ENCODE data around the gene ABCB8. TPM values are rescaled to one million over a fixed set of nuclear protein-coding genes. Genes with fewer than 3 reads are reported as not detected.

Gene ABCB8
- total and polyA plus RNA-seq, 12 donors, result 15.5 to 62.3 (median 51.2) TPM

- H3K27ac ChIP-seq, result peak overlapping the region in 3 of 5 donors; percentile 90 to 96 (median 90)
- H3K27me3 ChIP-seq, result no peaks in the 10 kb centered on the region
- peak overlapping the region in 2 of 4 donors; percentile 55 to 77 for H3K4me3 ChIP-seq
- intact Hi-C loops (cut with DNase I), result no loop called here
- peaks cover 36 to 52% of the 10 kb centered on the region in 2 donors for H3K4me1 ChIP-seq (replicated peaks in 1 of 2)
- DNase-seq, result peak in 1 of 7 donors; percentile 27
- no peaks in the 10 kb centered on the region for H3K9me3 ChIP-seq (replicated peaks in 1 of 3)
- peaks cover 0 to 12% of the 10 kb centered on the region in 2 donors for H3K36me3 ChIP-seq (replicated peaks in 1 of 2)
- TF ChIP-seq, protein P1, sequence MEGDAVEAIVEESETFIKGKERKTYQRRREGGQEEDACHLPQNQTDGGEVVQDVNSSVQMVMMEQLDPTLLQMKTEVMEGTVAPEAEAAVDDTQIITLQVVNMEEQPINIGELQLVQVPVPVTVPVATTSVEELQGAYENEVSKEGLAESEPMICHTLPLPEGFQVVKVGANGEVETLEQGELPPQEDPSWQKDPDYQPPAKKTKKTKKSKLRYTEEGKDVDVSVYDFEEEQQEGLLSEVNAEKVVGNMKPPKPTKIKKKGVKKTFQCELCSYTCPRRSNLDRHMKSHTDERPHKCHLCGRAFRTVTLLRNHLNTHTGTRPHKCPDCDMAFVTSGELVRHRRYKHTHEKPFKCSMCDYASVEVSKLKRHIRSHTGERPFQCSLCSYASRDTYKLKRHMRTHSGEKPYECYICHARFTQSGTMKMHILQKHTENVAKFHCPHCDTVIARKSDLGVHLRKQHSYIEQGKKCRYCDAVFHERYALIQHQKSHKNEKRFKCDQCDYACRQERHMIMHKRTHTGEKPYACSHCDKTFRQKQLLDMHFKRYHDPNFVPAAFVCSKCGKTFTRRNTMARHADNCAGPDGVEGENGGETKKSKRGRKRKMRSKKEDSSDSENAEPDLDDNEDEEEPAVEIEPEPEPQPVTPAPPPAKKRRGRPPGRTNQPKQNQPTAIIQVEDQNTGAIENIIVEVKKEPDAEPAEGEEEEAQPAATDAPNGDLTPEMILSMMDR (IDR thresholded peaks at IDR 0.05), result no peak
- no peak for TF ChIP-seq POLR2A (IDR thresholded peaks at IDR 0.05)
- WGBS, 4 donors, result 75 to 81% (median 77%) methylated on average over 27 of the region's 27 CpGs
Measured at GRCh38 chr7:151079199-151079910, 51.1 kb downstream of the ABCB8 start.

DNA sequence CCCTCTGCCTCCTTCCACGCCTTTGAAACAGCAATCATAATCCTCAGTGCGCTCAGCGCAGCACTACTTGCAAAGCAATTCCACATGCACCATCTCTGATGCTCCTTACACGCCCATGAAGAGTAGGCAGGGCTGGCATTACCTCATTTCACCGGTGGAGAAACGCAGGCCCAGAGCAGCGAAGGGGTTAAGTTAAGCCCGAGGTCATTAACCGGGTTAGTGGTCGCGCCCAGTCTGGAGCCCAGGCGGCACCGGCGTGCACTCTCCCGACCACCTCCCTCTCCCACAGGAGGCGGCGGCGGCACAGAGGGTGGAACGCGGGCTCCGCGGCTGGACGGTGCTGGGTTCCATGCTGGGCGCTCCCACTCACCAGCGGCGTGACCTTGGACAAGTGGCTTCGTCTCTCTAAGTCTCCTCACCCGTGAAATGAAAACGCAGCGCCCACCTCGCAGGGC is 51.8 kb downstream of the ABCB8 start:
- WGBS, 4 donors, result 0 to 8% (median 2%) methylated on average over 4 to 31 of the region's 31 CpGs
- Histone ChIP-seq H3K27me3 (no peaks in the 10 kb centered on the region), H3K4me3 (peak overlapping the region; percentile 55 to 89 (median 79)), H3K27ac (peak overlapping the region; percentile 69 to 96 (median 90)), H3K9me3 (replicated peaks in 1 of 3) (no peaks in the 10 kb centered on the region), H3K36me3 (replicated peaks in 1 of 2) (peaks cover 0 to 5% of the 10 kb centered on the region in 2 donors), H3K4me1 (replicated peaks in 1 of 2) (peaks cover 36 to 55% of the 10 kb centered on the region in 2 donors)
- peak in 3 of 7 donors; percentile 42 to 71 (median 47) for DNase-seq
- TF ChIP-seq POLR2A (IDR thresholded peaks at IDR 0.05), result no peak
- TF ChIP-seq, protein P1 (IDR thresholded peaks at IDR 0.05), result peak in 1 of 6 experiments; percentile 20
- intact Hi-C loops (cut with DNase I), result no loop called here

DNA sequence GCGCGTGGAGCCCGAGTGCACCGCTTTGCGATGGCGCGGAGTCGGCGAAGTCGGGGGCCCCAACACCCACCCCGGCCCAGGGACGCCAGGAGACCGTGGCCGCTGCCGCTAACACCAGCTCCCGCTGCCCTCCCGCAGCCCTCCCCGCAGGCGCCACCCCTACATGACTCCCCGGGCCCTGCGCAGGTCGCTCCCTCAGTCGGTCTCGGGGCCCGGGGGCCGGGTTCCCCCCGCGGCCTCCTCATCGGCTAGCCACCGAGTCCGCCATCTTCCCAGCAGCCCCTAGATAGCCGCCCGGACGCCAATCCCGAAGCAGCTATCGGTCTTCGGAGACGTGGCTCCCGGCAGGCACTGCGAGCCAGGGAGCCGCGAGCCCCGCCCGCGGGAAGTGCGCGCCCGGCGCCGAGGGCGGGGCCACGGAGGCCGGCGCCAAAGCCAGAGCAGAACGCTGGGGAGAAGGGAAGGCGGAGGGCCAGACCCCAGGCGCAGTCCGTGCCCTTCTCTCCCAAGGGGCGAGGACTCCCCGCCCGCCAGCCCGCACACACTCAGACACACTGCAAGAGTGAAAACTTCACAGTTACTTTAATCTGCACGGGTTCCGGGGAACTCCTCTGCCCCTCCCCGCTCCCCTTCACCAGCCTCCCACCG is 52.4 kb downstream of the ABCB8 start, which contains the start of gene FASTK:
FASTK (minus strand) TSS at position 288 of the 648 bp plus-strand sequence; CDS start at position 245, 43 bp downstream.
- TF ChIP-seq, protein P1 (IDR thresholded peaks at IDR 0.05), result no peak
- peak; percentile 49 to 84 for TF ChIP-seq POLR2A (IDR thresholded peaks at IDR 0.05)
- peaks cover 39 to 61% of the 10 kb centered on the region in 2 donors for H3K4me1 ChIP-seq (replicated peaks in 1 of 2)
- H3K36me3 ChIP-seq (replicated peaks in 1 of 2), result no peaks in the 10 kb centered on the region
- intact Hi-C loops (cut with DNase I), result no loop called here
- no peaks in the 10 kb centered on the region for H3K9me3 ChIP-seq (replicated peaks in 1 of 3)
- H3K27ac ChIP-seq, result peak within 1 kb of the TSS; percentile 69 to 96 (median 90)
- 0 to 1% (median 1%) methylated on average over 47 to 66 of the region's 66 CpGs; no CpG with 5 or more reads in 1 of the 4 donors for WGBS, 4 donors
- peak within 1 kb of the TSS; percentile 55 to 89 (median 79) for H3K4me3 ChIP-seq
- DNase-seq, result peak; percentile 91 to 95 (median 92)
- no peaks in the 10 kb centered on the region for H3K27me3 ChIP-seq
